Chondrocyte (in vitro differentiated cells): ENCODE results near the gene ANTXR1. TPM values are rescaled to one million over a fixed set of nuclear protein-coding genes. Genes with fewer than 3 reads are reported as not detected.

Experiments used
- DNase-seq: peaks from one replicate; pipeline ENCODE4 v3.0.0; 2021; ENCODE audit warnings: mixed read lengths, low spot score
- H3K27ac Mint-ChIP-seq: one replicate; pipeline ENCODE4 v1.8.0; 2021; ENCODE audit warnings: mild to moderate bottlenecking, moderate library complexity, mixed read lengths; ENCODE audit not compliant: unreplicated experiment
- H3K27me3 Mint-ChIP-seq: 2 replicates; pipeline ENCODE4 v1.8.0; 2021; ENCODE audit warnings: low read depth, mixed read lengths
- H3K36me3 Mint-ChIP-seq: 2 replicates; pipeline ENCODE4 v1.8.0; 2021; ENCODE audit warnings: low read depth, mixed read lengths
- H3K4me1 Mint-ChIP-seq: 2 replicates; pipeline ENCODE4 v1.8.0; 2021; ENCODE audit warnings: low read depth, mild to moderate bottlenecking, mixed read lengths
- H3K4me3 Mint-ChIP-seq: one replicate; pipeline ENCODE4 v1.8.0; 2021; ENCODE audit warnings: mild to moderate bottlenecking, moderate library complexity, mixed read lengths; ENCODE audit not compliant: unreplicated experiment
- H3K9me3 Mint-ChIP-seq: 2 replicates; pipeline ENCODE4 v1.8.0; 2021; ENCODE audit warnings: low read depth, mixed read lengths
- CTCF ChIP-seq: fragments of 200-600 bp; sonication (generic); IDR thresholded peaks from 2 replicates; pipeline ENCODE4 v1.5.0; 2021; ENCODE audit warnings: antibody characterized with exemption, mild to moderate bottlenecking, moderate library complexity
- total RNA-seq: library from RNA; stranded (reverse); gene quantifications from 3 replicates; pipeline ENCODE4 v1.2.1, GENCODE V29; 2021

ANTXR1 gene
- total RNA-seq, 1 donor from 2014 or later, result 351 TPM

GRCh38 chr2:69216535-69217332, 203.8 kb downstream of the ANTXR1 start:
- TF ChIP-seq CTCF, result no peak
- no peak for DNase-seq
- H3K36me3 Mint-ChIP-seq, result peaks cover 22% of the 10 kb centered on the region
- H3K4me3 Mint-ChIP-seq, result no peak overlapping the region
- H3K27me3 Mint-ChIP-seq, result no peaks in the 10 kb centered on the region
- peaks cover 3% of the 10 kb centered on the region for H3K9me3 Mint-ChIP-seq
- H3K27ac Mint-ChIP-seq, result no peak overlapping the region
- peaks cover 27% of the 10 kb centered on the region for H3K4me1 Mint-ChIP-seq

GRCh38 chr2:69217333-69218080, 204.5 kb downstream of the ANTXR1 start:
- Mint-ChIP-seq H3K27me3 (no peaks in the 10 kb centered on the region), H3K27ac (peak overlapping the region; percentile 55), H3K36me3 (peaks cover 22% of the 10 kb centered on the region), H3K9me3 (peaks cover 3% of the 10 kb centered on the region), H3K4me3 (no peak overlapping the region), H3K4me1 (peaks cover 35% of the 10 kb centered on the region)
- no peak for DNase-seq
- no peak for TF ChIP-seq CTCF

- H3K27me3 Mint-ChIP-seq, result no peaks in the 10 kb centered on the region
- TF ChIP-seq CTCF, result no peak
- DNase-seq, result no peak
- peak overlapping the region; percentile 86 for H3K27ac Mint-ChIP-seq
- no peak overlapping the region for H3K4me3 Mint-ChIP-seq
- peaks cover 16% of the 10 kb centered on the region for H3K36me3 Mint-ChIP-seq
- peaks cover 3% of the 10 kb centered on the region for H3K9me3 Mint-ChIP-seq
- H3K4me1 Mint-ChIP-seq, result peaks cover 55% of the 10 kb centered on the region
Measured at GRCh38 chr2:69221512-69221911, 208.5 kb downstream of the ANTXR1 start.

DNA sequence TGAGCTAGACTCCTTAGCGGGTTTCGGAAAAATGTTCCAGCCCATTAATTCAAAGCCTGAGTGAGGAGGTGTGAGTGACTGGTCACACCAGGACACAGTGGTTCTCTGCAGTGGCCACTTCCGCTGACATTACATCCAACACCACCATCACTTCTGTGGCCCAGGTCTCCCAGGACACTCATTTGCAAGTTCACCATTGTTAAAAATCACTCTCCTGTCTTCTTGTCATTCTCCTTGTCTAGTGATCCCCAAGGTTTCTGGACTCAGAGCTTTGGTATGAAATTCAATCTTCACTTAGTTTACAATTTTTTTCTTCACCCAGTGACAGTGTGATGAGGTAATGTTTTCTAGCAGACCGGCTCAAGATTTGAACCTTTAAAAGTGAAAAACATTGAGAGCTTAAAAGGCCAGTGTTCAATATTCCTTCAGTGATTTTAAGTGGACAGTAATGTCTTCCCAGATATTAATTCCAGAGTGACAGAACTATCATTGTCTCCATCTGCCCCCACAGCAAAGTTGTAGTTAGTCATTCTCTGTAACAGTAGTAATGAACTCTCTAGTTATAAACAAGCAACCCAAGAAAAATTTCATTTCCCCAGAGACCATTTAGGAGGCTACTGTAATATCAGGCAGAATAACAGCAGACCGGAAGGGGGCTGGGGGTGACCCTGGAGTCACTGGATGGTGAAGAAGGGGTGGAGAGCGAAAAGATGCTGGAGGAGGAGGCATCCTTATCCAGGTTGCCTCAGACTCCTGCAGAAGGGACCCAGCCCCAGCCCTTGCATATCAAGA, 209.2 kb downstream of the ANTXR1 start:
- TF ChIP-seq CTCF, result no peak
- H3K4me3 Mint-ChIP-seq, result no peak overlapping the region
- no peaks in the 10 kb centered on the region for H3K9me3 Mint-ChIP-seq
- H3K36me3 Mint-ChIP-seq, result peaks cover 15% of the 10 kb centered on the region
- no peaks in the 10 kb centered on the region for H3K27me3 Mint-ChIP-seq
- peaks cover 49% of the 10 kb centered on the region for H3K4me1 Mint-ChIP-seq
- H3K27ac Mint-ChIP-seq, result peak overlapping the region; percentile 86
- DNase-seq, result no peak
